T-helper 17 cell (primary cell): Measurements from ENCODE around the gene RFFL. TPM values are rescaled to one million over a fixed set of nuclear protein-coding genes. Genes with fewer than 3 reads are reported as not detected.

Source experiments
- ATAC-seq: fragments of 150-1000 bp; cut with Tn5 transposase; 2 replicates; pipeline ENCODE4 v1.10.0; 2021; ENCODE audit warnings: mild to moderate bottlenecking, moderate library complexity
- DNase-seq, 3 donors: peaks; one replicate each; pipeline versions ENCODE4 v3.0.0 to v3.0.0-alpha.2; 2020 to 2021
- H3K9me3 ChIP-seq: one replicate; pipeline ENCODE4 v1.7.0; 2013; ENCODE audit warnings: low read length, mild to moderate bottlenecking; ENCODE audit not compliant: control insufficient read depth, poor library complexity, severe bottlenecking
- H3K27ac Mint-ChIP-seq: one replicate; pipeline ENCODE4 v1.8.0; 2022; ENCODE audit warnings: mild to moderate bottlenecking, moderate library complexity, mixed read lengths
- H3K27me3 Mint-ChIP-seq: one replicate; pipeline ENCODE4 v1.8.0; 2022; ENCODE audit warnings: mixed read lengths
- H3K36me3 Mint-ChIP-seq: one replicate; pipeline ENCODE4 v1.8.0; 2022; ENCODE audit warnings: low read depth, mixed read lengths
- H3K4me1 Mint-ChIP-seq: one replicate; pipeline ENCODE4 v1.8.0; 2022; ENCODE audit warnings: mild to moderate bottlenecking, mixed read lengths
- H3K4me3 Mint-ChIP-seq: one replicate; pipeline ENCODE4 v1.8.0; 2022; ENCODE audit warnings: mild to moderate bottlenecking, moderate library complexity, mixed read lengths
- total RNA-seq, 4 donors: library from RNA in 2 of 4; stranded (reverse) in 2 of 4; gene quantifications; one replicate each; pipeline ENCODE4 v1.2.3 and lab custom pipeline; 2022 to 2026

Gene RFFL
- total RNA-seq, 2 donors from 2014 or later = 71.0 to 72.1 TPM

DNA sequence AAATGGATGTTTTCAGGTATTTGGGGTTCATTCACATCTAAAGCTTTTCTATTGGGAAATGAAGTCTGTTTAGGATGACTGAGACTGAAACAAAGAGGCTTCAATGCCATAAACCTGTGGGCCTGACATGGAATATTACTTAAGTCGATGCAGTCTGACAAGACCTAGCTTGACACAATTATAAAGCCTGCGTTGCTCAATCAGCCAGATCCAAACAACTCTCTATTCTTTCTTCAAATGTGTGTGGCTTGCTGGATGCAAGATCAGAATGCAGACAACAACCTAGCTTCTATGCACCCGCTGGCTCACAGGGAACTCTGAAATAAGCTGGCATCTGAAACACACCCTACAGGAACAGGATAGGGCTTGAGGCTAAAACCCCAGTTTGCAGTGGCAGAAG, 40.0 kb downstream of the RFFL start:
- ATAC-seq = no peak
- Mint-ChIP-seq H3K27ac (peak overlapping the region; percentile 96), H3K4me3 (peak overlapping the region; percentile 77), H3K4me1 (peaks cover 44% of the 10 kb centered on the region), H3K36me3 (peaks cover 4% of the 10 kb centered on the region), H3K27me3 (no peaks in the 10 kb centered on the region)
- DNase-seq = no peak
- no peaks in the 10 kb centered on the region for H3K9me3 ChIP-seq

DNA sequence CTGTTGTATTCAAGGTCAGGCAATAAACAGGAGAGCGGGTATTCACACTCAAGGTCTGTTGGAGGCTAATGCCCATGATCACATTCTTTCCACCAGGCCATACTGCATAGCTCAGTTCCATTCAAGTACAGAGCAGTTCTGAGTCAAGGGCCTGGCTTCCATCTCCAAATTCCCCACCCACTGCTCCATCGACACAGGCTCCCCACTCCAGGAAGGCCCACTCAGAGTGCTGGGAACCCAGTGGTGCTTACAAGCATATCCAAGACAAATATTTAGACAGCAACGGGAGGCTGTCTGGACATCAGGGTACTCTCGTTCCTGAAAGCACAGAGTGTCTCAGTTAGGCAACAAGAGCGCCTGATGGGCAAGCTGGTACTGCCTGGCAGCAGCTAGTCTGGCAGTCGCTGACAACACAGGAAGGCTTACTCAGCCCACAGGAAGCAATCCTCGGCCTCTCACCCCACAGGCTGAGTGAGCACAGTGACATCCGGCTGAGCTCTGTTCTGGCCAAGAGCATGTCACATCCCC, 40.9 kb downstream of the RFFL start:
- peak overlapping the region; percentile 96 for H3K27ac Mint-ChIP-seq
- peaks cover 51% of the 10 kb centered on the region for H3K4me1 Mint-ChIP-seq
- peak overlapping the region; percentile 77 for H3K4me3 Mint-ChIP-seq
- H3K9me3 ChIP-seq = no peaks in the 10 kb centered on the region
- DNase-seq = peak; percentile 38 to 49 (median 46)
- H3K27me3 Mint-ChIP-seq = no peaks in the 10 kb centered on the region
- peaks cover 6% of the 10 kb centered on the region for H3K36me3 Mint-ChIP-seq
- peak; percentile 98 for ATAC-seq

DNA sequence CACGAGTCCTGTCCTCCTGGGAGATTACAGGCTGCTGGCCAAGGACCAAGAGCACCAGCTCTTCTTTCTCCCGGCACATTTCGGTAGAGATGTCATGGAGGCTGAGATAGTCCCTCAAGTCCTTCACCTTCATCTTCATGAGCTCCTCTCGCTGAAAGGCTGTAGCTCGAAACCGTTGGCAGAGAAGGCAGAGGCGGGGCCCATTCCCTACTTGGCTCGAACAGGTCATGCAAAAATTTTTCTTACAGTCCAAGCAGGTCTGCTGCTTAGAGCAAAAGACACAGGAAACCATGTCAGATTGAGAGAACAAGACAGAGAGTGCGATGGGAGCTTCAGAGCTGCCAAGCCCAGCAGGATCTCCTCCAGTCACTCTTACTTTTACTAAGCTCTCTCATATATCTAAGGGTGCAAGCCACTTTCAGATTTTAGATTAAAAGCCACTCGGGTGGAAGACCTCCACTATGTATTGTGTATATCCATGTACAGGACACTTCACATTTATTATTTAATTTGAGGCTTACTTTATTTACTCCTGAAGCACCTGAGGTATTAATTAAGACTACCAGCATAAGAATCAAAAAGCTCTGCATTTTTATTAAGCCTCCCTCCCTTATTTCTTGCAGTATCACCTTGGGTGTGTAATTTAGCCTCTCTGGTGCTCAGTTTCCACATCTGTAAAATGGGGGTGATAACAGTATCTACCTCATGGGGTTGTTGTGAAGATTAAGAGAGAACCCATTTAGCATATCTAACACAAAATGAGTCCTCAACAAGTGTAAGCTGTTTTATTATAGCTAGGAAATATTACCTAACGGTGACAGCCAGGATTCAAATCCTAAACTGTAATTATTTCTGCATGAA, 41.8 kb downstream of the RFFL start:
- no peaks in the 10 kb centered on the region for H3K27me3 Mint-ChIP-seq
- no peak for DNase-seq

DNA sequence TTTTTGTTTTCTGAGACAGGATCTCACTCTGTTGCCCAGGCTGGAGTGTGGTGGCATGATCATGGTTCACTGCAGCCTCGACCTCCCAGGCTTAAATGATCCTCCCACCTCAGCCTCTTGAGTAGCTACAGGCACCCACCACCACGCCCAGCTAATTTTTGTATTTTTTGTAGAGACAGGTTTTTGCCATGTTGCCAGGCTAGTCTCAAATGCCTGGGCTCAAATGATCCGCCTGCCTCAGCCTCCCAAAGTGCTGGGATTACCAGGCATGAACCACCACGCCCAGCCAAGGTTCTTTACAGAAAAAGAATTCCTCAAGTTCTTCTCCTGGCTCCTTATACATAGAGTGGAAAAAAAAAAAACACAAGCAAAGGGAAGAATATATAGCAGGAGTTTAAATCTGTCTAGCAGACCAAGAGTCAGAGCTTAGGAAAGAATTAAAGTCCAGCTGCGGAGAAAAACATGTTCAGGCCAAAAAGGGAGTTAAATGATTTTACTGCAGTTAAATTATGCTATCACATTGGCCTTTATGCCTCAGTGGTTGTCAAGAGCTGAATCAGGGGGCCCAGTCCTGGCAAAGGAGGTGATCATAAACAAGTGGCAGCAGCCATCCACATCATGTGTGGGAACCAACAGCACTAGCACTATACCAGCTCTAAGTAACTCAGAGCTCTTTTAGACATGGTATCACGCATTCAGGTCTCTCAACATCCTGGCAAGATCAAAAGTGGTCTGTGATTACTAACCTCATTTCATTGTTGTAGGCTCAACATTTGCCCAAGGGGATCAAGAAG, 43.9 kb downstream of the RFFL start:
- DNase-seq (no peak), ATAC-seq (no peak)
- peaks cover 52% of the 10 kb centered on the region for H3K4me1 Mint-ChIP-seq
- H3K9me3 ChIP-seq = no peaks in the 10 kb centered on the region
- H3K27me3 Mint-ChIP-seq = no peaks in the 10 kb centered on the region
- H3K4me3 Mint-ChIP-seq = no peak overlapping the region
- H3K27ac Mint-ChIP-seq = peak overlapping the region; percentile 51
- H3K36me3 Mint-ChIP-seq = peaks cover 8% of the 10 kb centered on the region

More for the DNA sequence above, 41.8 kb downstream of the RFFL start:
- Mint-ChIP-seq H3K4me3 (peak overlapping the region; percentile 77), H3K4me1 (peaks cover 56% of the 10 kb centered on the region), H3K27ac (peak overlapping the region; percentile 96), H3K36me3 (peaks cover 10% of the 10 kb centered on the region)
- no peak for ATAC-seq
- no peaks in the 10 kb centered on the region for H3K9me3 ChIP-seq

DNA sequence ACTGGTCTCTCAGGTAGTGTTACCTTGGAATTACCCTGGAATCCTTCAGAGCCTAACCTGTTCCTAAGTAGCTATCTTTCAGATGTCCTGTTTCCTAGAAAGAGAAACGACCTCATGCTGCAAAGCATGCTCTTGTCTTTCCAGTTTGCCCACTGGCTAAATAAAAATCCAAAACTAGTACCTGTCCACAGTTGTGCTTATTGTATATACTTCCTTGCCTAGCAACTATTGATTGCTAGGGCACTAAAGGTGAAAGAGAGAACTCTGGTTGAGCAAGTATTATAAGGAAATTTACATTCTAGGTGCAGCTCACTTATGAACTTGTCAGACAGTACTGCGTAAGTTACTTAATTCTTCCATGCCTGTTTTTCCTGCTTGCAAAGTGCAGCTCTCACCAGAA, 44.7 kb downstream of the RFFL start:
- no peaks in the 10 kb centered on the region for H3K9me3 ChIP-seq
- no peak overlapping the region for H3K4me3 Mint-ChIP-seq
- H3K27ac Mint-ChIP-seq = peak overlapping the region; percentile 57
- no peak for ATAC-seq
- no peak for DNase-seq
- H3K36me3 Mint-ChIP-seq = peaks cover 8% of the 10 kb centered on the region
- H3K4me1 Mint-ChIP-seq = peaks cover 48% of the 10 kb centered on the region
- H3K27me3 Mint-ChIP-seq = no peaks in the 10 kb centered on the region

DNA sequence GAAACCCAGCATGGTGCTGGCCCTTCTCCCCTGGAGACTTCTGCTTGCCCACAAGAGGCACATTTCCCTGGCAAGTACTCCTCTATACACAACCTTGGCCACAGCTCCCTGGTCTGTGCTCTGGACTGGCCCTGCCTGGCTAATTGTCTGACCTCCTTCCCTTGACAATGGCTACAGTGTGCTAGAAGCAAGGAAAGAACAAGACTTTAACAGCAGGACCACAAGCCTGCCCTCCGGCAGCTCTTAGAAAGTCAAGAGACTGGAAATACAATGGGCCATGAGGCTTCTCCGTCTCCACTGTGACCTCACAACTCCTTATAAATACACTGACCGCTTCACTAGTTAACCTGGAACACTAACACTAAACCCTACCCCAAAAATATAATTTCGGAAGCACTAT, 46.5 kb downstream of the RFFL start:
- Mint-ChIP-seq H3K36me3 (peaks cover 8% of the 10 kb centered on the region), H3K27me3 (no peaks in the 10 kb centered on the region), H3K4me1 (peaks cover 30% of the 10 kb centered on the region)

DNA sequence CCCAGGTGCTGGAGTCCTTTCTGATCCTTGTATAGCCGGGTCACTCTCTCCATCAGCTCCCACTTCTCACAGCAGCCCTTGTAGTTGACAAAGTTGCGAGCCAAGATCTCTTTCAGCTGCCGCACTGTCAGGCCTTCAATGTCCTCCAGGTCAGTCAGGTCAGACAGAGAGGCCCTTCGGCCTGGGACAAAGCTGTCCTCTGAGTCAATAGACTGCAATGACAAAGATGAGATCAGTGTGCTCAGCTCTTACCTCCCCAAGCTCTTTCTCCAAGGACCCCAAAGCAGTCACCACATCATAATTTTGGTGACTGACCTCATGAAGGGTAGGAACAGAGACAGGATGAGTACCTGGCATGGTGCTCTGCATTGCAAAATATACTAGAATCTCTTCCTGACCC, 47.1 kb downstream of the RFFL start:
- no peak overlapping the region for H3K4me3 Mint-ChIP-seq
- DNase-seq = no peak
- no peaks in the 10 kb centered on the region for H3K9me3 ChIP-seq
- peaks cover 23% of the 10 kb centered on the region for H3K4me1 Mint-ChIP-seq
- ATAC-seq = no peak
- H3K36me3 Mint-ChIP-seq = peaks cover 8% of the 10 kb centered on the region
- peak overlapping the region; percentile 39 for H3K27ac Mint-ChIP-seq
- no peaks in the 10 kb centered on the region for H3K27me3 Mint-ChIP-seq

More for the DNA sequence above, 46.5 kb downstream of the RFFL start:
- no peak for ATAC-seq
- no peaks in the 10 kb centered on the region for H3K9me3 ChIP-seq
- no peak overlapping the region for H3K4me3 Mint-ChIP-seq
- DNase-seq = no peak
- peak overlapping the region; percentile 39 for H3K27ac Mint-ChIP-seq

DNA sequence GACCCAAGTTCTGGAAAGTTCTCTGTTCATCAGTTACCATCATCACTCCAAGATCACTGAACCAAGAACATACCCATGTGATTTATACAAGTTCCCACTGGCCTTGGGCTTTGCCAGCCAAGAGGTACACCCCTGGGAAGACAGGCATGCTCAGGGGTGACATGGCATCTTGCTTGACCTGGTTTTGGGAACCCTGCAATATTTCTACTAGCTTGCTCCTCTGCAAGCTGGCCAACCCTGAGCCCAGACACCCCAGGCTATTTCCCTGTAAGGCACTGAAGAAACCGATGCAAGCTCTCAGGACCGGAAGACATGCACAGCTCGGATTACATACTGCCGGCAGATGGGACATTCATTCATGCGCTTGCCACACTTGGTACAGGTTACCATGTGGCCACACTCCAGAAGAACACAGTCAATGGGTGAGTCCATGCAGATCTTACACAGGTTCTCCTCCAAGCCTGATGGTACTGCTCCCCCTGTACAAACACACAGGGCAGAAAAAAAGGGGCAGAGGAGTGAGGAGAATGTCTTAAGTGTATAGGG, 51.8 kb downstream of the RFFL start:
- Mint-ChIP-seq H3K4me1 (peaks cover 3% of the 10 kb centered on the region), H3K4me3 (no peak overlapping the region), H3K27ac (peak overlapping the region; percentile 68), H3K27me3 (no peaks in the 10 kb centered on the region), H3K36me3 (peaks cover 2% of the 10 kb centered on the region)
- ATAC-seq (no peak), DNase-seq (no peak)
- H3K9me3 ChIP-seq = no peaks in the 10 kb centered on the region

DNA sequence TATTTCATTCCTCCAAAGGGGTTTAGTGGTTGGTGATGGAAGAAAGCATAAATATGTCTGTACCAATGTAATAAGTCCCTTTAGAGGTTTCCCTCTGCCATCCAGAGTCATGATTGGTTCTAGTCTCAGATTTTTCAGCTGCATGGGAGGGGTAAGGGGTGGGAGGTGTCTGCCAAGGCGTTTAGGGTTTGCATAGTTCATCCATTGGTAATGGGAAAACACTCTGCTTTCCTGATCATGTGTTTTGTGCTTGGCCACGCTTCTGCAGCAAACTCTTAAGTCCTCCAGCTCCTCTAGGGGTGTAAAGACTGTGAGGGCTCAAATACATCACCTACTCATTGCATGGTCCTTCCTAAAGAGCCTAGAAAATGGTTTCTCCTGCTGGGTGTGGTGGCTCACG, 53.4 kb downstream of the RFFL start:
- ATAC-seq = no peak
- H3K4me3 Mint-ChIP-seq = no peak overlapping the region
- H3K27me3 Mint-ChIP-seq = no peaks in the 10 kb centered on the region
- no peaks in the 10 kb centered on the region for H3K9me3 ChIP-seq
- H3K27ac Mint-ChIP-seq = no peak overlapping the region
- peaks cover 3% of the 10 kb centered on the region for H3K4me1 Mint-ChIP-seq
- no peak for DNase-seq
- no peaks in the 10 kb centered on the region for H3K36me3 Mint-ChIP-seq

DNA sequence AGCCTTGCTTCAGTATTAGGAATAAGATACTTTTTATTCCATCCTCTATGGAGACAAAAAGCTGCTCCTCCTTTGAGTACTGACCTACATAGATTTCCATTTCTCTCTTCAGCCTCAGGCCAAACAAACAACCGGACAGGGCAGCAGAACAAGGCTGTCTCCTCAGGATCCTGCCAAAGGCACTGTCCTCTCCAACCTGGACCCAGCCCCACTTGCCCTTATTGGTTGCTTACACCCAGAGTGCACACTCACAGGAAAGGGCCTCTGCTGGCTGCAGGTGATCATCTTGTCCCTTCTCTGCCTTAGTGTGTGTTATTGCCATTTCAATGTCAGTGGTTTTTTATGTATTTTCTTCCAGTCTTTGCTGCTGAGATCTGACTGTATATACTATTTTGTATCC, 56.5 kb downstream of the RFFL start:
- no peaks in the 10 kb centered on the region for H3K36me3 Mint-ChIP-seq

DNA sequence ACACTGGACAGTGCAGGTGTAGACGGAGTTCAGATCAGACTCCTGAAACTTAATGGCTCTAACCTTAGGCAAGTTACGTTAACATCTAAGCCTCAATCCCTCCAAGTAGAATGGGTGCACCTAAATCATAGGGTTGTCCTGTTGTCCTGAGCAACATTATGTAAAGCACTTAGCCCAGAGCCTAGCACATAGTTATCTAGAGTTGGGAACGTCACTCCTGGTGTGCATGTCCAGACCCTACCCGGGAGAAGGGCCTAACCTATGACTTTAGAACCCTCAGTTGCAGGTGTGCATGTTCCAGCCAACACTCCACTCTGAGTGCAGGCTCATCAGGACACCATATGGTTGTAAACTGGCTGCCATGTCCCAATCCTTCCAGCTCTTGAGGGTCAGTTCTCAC, 57.2 kb downstream of the RFFL start:
- Mint-ChIP-seq H3K27me3 (no peaks in the 10 kb centered on the region), H3K4me1 (peaks cover 5% of the 10 kb centered on the region), H3K4me3 (no peak overlapping the region), H3K27ac (no peak overlapping the region), H3K36me3 (no peaks in the 10 kb centered on the region)
- no peak for DNase-seq
- no peaks in the 10 kb centered on the region for H3K9me3 ChIP-seq
- ATAC-seq = no peak

More for the DNA sequence above, 56.5 kb downstream of the RFFL start:
- ATAC-seq (no peak), DNase-seq (no peak)
- peaks cover 3% of the 10 kb centered on the region for H3K4me1 Mint-ChIP-seq
- no peak overlapping the region for H3K4me3 Mint-ChIP-seq
- no peaks in the 10 kb centered on the region for H3K27me3 Mint-ChIP-seq
- peak overlapping the region; percentile 75 for H3K27ac Mint-ChIP-seq
- H3K9me3 ChIP-seq = no peaks in the 10 kb centered on the region

DNA sequence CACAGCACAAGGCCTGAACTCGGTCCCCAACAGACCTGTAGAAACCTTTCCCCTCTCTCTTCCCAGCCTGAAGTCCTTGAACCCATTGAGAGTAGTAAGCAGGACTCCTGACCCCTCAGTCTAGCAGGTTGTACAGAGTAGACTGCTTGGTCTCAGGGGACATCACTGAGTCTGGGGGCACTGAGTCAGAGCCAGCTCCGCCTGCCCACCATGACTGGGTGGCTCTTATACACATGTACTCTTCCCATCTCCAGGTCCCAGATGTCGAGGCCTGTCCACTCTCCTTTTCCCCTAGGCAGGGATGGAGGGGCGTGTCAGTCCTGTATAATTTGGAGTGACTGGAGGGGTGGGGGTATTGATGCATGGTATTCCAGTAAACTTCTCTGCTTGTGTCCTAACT, 59.7 kb downstream of the RFFL start:
- Mint-ChIP-seq H3K36me3 (no peaks in the 10 kb centered on the region), H3K4me3 (no peak overlapping the region), H3K27ac (peak overlapping the region; percentile 74), H3K27me3 (no peaks in the 10 kb centered on the region), H3K4me1 (peaks cover 5% of the 10 kb centered on the region)
- no peak for DNase-seq
- no peaks in the 10 kb centered on the region for H3K9me3 ChIP-seq
- ATAC-seq = no peak
